ELR (cell line): ENCODE measurements around the gene TRO.

Source experiments
- DNase-seq: peaks from one replicate; pipeline ENCODE4 v3.0.0-alpha.2; 2015; ENCODE audit warnings: low read depth

The TRO gene, protein sequence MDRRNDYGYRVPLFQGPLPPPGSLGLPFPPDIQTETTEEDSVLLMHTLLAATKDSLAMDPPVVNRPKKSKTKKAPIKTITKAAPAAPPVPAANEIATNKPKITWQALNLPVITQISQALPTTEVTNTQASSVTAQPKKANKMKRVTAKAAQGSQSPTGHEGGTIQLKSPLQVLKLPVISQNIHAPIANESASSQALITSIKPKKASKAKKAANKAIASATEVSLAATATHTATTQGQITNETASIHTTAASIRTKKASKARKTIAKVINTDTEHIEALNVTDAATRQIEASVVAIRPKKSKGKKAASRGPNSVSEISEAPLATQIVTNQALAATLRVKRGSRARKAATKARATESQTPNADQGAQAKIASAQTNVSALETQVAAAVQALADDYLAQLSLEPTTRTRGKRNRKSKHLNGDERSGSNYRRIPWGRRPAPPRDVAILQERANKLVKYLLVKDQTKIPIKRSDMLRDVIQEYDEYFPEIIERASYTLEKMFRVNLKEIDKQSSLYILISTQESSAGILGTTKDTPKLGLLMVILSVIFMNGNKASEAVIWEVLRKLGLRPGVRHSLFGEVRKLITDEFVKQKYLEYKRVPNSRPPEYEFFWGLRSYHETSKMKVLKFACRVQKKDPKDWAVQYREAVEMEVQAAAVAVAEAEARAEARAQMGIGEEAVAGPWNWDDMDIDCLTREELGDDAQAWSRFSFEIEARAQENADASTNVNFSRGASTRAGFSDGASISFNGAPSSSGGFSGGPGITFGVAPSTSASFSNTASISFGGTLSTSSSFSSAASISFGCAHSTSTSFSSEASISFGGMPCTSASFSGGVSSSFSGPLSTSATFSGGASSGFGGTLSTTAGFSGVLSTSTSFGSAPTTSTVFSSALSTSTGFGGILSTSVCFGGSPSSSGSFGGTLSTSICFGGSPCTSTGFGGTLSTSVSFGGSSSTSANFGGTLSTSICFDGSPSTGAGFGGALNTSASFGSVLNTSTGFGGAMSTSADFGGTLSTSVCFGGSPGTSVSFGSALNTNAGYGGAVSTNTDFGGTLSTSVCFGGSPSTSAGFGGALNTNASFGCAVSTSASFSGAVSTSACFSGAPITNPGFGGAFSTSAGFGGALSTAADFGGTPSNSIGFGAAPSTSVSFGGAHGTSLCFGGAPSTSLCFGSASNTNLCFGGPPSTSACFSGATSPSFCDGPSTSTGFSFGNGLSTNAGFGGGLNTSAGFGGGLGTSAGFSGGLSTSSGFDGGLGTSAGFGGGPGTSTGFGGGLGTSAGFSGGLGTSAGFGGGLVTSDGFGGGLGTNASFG (N-terminal part only)

DNA sequence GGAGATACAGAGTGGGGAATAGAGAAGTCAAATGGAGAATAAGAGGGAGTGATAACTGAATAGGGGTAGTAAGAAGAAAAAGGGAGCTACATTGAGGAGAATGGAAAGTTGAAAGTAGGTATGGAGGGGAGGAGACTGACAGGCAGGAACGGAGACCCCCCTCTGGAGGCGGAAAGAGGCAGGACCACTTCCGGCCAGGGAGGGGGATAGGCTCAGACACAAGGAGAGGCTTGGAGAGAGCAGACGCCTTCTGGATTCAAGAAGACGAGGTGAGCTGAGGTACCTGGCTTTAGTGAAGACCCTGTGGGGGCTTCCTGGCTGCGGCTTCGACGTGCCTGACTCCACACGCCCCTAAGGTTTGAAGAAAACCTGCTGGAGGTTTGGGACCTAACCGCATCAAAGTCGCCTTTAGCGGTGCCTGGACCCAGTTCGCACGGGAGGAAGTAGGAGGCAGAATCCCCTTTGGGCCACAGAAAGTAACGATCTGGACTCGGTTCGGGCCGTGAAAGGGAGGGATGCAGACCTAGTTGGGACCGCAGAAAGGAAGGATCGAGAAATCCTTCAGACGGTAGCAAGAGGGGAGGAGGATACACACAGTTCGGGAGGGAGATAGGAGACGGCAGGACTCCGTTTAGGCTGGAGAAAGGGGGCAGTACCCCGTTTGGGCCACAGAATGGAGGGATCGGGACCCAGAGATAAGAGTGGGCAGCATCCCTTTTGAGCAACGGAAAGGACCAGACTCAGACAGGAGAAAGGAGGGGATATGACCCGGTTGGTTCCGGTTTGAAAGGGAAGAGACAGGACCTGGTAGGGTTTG lies at the start of gene TRO:
TSS of gene TRO (plus strand) at position 215 of the 817 bp plus-strand sequence. CDS start 1,423 bp downstream, outside the sequence.
- DNase-seq, result no peak

DNA sequence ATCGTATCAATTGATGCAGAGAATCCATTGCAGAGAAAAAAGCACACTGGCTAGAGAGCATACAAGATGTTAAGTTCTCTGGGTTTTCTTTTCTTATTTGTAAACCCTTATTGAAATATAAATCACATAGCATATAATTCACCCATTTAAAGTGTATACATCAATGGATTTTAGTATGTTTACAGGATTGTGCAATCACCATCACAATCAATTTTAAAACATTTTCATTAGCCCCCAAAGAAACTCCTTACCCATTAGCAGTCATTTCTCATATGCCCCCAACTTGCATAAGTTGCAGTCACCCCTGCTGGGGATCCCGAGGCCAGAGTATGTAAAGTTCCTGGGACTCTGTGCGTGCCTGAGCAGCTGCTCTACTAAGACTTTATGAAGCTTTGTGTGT lies 34.9 kb upstream of the TRO start:
- DNase-seq, result no peak

DNA sequence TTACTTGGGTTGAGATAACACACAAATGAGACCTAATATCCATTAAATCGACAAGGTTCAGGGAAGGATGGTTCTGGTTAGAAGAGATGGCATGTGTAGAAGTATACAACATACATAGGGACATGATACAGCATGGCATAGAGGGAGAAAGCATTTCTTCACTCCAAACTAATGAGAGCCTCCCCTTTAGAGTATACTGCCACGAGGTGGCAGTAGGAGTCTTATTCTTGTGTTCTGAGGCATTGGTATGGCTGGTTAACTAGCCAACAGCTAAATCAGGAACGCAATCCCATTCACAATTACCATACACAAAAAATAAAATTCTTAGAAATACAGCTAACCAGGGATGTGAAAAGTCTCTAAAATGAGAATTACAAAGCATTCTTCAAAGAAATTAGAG lies 29.1 kb upstream of the TRO start:
- peak; percentile 46 for DNase-seq

DNA sequence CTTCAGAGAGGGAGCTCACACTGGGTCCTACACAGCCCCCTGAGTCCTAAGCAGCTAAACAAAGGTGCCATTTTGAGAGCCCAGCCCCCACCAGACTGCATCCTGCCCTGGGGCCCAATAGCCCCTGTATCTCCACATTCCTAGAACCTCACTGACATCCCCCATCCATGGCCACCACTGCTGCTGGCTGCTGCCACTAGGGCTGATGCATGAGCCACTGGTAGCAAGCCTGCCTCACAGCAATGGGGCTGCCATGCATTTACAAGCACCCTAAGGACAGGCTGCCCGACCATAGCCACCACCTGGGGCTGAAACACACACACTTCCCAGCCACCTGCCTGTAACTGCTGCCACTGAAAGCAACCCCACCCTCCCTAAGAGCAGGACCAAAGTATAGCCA lies 26.5 kb upstream of the TRO start:
- no peak for DNase-seq

DNA sequence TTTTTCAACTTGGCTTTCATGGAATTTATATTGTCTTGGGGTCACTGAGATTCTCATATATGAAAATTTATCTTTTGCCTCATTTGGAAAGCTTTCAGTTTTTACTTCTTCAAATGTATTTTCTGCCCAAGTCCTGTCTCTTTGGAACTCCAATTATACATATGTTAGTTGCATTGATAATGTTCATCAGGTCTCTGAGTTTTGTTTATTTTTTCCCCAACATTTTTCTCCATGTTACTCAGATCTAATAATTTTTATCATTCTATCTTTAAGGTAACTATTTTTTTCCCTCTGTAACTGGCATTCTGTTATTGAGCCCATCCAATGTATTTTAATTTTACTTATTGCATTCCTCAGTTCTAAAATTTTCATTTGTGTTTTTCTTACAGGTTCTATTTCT lies 10.7 kb upstream of the TRO start:
- DNase-seq, result no peak

DNA sequence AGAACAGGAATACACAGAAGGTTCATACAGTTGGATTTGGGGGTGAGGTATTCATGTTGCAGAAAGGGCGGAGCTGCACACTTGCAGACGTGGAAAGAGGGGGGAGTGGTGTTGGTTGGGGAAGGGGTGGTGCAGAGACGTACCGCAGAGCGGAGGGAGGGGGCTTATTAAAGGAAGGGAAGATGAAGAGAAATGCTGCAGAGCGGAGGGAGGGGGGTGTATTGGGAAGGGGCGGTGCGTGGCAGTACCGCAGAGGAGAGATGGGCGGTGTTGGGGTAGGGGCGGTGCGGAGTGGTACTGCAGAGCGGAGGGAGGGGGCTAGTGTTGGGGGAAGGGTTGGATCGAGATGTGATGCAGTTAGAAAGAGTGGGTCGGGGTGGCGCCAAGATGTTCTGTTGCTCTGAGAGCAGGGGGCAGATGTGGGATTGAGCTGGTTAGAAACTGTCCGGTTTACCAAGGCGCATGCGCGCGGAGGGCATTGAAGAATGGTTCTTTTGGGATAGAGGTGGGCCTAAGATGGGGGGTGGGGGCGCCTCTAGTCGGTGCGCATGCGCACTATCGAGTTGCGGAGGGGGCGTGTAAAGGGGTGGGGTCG lies 900 bp downstream of the TRO start:
- peak; percentile 32 for DNase-seq

DNA sequence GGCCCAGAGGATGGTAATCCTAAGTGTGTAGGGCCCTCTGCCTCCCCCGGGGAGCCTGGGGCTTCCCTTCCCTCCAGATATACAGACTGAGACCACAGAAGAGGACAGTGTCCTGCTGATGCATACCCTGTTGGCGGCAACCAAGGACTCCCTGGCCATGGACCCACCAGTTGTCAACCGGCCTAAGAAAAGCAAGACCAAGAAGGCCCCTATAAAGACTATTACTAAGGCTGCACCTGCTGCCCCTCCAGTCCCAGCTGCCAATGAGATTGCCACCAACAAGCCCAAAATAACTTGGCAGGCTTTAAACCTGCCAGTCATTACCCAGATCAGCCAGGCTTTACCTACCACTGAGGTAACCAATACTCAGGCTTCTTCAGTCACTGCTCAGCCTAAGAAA lies 1.9 kb downstream of the TRO start:
- no peak for DNase-seq

DNA sequence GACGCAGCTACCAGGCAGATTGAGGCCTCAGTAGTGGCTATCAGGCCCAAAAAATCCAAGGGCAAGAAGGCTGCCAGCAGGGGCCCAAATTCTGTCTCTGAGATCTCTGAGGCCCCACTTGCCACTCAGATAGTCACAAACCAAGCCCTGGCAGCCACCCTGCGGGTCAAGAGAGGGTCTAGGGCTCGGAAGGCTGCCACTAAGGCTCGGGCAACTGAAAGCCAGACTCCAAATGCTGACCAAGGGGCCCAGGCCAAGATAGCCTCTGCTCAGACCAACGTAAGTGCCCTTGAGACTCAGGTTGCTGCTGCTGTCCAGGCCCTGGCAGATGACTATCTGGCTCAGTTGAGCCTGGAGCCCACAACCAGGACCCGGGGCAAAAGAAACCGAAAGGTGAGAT lies 2.8 kb downstream of the TRO start:
- DNase-seq, result no peak

DNA sequence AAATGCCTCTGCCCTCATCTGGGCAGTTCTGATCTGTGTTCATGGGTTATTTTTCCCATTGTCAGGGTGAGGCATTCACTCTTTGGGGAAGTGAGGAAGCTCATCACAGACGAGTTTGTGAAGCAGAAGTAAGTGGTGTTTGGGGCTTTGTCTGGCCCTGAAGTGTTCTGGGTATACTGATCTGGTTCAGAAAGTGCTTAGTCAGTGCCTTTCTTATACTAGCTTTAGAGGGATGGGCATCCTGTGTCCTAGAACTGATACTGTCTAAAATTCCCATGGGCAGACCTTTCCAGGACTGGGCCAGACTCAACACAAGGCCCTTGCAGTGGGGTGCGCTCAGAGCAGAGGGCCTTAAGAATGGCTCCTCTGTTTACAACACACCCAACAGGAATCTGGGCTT lies 6.4 kb downstream of the TRO start:
- DNase-seq, result no peak

DNA sequence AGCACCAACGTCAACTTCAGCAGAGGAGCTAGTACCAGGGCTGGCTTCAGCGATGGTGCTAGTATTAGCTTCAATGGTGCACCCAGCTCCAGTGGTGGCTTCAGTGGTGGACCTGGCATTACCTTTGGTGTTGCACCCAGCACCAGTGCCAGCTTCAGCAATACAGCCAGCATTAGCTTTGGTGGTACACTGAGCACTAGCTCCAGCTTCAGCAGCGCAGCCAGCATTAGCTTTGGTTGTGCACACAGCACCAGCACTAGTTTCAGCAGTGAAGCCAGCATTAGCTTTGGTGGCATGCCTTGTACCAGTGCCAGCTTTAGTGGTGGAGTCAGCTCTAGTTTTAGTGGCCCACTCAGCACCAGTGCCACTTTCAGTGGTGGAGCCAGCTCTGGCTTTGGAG lies 8.3 kb downstream of the TRO start:
- DNase-seq, result no peak

DNA sequence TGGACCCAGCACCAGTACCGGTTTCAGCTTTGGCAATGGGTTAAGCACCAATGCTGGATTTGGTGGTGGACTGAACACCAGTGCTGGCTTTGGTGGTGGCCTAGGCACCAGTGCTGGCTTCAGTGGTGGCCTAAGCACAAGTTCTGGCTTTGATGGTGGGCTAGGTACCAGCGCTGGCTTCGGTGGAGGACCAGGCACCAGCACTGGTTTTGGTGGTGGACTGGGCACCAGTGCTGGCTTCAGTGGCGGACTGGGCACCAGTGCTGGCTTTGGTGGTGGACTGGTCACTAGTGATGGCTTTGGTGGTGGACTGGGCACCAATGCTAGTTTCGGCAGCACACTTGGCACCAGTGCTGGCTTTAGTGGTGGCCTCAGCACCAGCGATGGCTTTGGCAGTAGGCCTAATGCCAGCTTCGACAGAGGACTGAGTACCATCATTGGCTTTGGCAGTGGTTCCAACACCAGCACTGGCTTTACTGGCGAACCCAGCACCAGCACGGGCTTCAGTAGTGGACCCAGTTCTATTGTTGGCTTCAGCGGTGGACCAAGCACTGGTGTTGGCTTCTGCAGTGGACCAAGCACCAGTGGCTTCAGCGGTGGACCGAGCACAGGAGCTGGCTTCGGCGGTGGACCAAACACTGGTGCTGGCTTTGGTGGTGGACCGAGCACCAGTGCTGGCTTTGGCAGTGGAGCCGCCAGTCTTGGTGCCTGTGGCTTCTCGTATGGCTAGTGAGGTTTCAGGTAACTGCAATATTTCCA lies 9.8 kb downstream of the TRO start:
- DNase-seq, result no peak

DNA sequence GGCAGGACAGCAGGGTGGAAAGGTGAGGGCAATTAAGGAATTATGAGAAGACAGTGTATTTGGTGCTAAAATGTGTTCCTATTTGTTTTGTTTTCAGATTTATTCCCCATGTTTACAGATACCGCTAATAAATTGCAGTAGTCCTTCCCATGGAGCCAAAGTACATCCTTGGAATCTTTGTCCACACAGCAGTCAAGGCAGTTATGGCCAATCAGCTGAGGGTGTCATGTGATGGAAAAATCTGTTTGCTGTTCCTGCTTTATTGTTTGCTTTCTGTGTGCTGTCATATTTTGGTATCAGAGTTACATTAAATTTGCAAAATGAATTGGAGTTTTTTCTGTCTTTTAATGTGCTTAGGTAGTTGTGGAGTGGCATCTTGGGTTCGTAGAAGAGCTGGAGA lies 10.5 kb downstream of the TRO start:
- no peak for DNase-seq

DNA sequence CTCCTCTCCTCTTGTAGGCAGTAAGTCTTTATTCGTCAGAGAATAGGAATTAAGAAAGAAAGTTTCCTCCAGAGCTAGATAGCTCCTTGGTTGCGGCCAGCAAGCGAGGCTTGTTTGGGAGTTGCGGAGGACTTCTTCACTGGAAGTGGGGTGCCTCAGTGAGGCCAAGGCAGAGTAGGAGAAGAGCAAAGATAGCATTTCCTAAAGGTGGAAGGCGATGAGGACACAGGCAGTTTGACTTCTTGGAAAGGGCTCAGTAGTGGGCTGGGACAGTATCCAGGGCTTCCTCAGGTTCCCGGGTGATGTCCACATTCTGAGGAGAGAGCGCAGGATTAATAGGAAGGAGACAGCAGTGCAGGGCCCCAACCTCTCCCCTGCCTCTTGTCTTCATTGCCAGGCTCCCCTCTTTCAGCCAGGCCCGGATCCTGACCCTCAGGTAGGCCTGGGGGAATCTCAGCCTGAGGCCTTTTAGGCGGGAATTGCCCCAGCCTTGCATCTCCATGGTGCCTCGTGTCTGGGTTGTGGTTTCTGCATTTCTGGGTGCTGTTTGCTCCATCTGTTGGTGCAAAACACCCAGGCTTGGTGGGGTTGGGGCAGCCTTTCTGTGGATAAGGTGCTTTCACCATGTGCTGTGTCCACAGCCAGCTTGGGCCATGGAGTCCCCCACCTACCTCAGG lies 12.7 kb downstream of the TRO start:
- no peak for DNase-seq

DNA sequence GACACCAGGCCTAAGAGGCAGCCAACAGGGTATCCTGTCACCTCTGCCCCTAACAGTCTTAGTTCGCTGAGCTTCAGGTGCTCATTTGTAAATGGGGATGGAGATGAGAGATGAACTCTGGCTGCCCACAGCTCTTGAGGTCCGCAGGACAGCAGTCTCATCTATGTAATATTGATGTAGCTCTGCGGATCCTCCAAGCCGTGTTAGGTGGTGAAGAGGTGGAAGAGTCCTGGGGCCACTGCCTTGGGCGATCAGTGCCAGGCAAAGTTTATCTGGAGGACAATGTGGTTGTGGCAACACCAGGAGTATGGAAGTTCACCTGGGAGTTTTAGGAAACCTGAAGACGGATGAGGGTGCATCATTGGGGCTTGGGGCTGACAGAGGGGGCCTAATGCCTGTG lies 13.4 kb downstream of the TRO start:
- DNase-seq, result no peak

DNA sequence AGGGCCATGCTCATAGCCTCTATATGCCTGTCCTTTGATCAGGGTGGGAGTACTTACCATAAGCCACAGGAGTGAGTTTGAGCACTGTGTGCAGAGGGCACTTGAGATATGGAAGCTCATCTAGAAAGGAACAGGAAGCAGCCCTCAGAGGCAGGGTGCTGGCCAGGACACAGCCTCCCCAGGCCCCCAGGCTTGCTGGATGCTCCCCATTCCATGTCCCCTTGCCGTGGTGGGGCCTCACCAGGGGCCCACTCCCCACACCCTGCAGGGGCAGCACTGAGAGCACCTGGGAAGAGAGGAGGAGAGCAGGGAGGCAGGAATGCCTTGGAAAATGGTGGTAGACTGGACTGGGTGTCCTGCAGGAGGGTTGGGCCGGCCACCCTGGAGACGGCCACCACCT lies 14.3 kb downstream of the TRO start:
- no peak for DNase-seq

DNA sequence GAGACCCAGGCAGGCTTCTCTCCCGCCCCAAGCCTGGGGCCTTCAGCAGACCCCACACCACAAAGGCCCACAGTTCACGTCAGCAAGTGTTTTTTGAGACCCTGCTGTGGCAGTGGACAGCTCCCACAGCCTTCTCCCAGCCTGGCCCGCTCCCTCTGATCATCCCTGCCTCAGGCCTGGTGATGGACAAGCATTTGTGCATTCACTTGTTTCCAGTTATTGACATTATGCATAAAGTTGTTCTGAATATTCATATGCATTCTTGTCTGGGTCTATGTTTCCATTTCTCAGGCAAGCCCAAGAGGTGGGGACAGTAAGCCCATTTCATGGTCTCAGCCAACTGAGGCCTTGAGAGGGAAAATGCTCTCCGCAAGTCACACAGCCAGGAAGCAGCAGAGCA lies 14.7 kb downstream of the TRO start:
- DNase-seq, result no peak

DNA sequence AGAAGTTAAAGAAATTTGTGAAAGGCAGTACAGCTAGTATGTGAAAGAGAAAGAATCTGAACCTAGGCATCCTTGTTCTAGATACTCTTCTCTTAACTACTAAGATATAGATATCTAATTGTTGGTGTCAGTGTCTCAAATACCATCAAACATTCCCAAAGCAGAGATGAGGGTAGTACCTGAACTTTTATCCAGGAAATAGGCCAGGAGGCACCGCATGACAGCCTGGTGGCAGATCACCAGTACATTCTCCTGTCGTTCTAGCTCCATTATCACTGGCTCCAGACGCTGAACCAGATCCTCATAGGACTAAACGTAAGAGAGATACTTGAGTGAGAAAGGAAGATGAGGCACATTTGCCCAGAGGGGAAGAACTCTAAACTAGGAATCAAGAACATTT lies 16.8 kb downstream of the TRO start:
- DNase-seq, result no peak

DNA sequence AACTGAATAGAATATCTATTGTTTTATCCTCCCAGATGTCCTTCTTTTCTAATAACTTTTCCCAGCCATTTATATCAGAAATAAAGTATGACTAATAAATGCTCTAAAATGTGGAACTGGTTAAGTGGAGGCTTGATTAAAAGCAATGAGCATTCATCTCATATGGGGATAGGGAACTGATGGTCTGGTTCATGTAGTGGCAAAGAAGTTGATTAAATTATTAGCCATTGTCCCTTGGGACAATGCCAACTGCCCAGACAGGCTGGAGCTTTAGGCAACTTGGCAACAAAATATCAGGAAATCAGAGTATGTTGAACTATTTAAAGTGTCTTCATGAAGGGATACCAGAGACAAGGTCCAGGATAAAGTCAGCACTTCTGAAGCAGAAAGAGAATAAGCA lies 24.2 kb downstream of the TRO start:
- DNase-seq, result no peak

DNA sequence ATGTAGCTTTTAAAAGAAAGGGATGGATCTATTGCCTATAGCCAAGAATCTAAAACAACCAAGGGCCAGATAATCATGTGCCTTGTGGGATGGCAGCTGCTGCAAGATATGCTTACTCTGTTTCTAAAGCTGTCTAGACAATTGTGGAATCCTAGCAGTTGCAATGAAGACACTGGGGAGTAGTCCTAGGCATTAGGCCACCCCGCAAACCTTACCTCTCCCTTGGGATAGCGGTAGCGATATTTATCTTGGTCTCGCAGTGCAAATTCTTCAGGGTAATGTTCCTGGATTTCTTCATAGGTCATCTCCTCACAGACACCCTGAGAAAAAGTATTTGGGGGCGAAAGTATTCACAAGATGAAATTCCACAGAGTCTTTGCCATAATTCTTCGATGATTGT lies 24.6 kb downstream of the TRO start:
- no peak for DNase-seq
